Measurements from ENCODE around the gene ZNF169.
"Not testable (repeated sequence)": the region's sequence is repeated elsewhere in the genome, so short reads cannot be mapped to it uniquely, and the experiment has no call there.

ZNF169 gene

DNA sequence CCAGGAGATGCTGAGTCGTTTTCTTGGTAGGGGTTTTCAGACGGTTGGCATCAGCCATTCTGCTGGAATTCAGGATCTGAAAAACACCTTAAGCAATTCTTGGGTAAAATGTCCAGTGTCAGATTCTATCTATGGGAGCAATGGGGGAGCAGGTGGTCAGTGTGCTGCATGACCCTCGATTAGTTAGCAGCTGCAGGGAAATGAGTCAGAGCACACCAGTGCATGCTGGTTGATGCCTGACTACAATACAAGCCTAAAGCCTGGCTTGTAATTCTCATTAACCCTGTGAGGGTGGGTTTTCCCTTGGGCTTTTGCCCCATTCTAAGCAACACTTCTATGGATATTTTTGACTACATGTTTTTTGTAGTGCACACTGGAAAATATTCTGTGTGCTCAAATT lies 89.7 kb downstream of the ZNF169 start:
- not testable (repeated sequence) for DNase-seq (ENCODE audit: low read depth)
